ENCODE results near the gene DIAPH3.

DNA sequence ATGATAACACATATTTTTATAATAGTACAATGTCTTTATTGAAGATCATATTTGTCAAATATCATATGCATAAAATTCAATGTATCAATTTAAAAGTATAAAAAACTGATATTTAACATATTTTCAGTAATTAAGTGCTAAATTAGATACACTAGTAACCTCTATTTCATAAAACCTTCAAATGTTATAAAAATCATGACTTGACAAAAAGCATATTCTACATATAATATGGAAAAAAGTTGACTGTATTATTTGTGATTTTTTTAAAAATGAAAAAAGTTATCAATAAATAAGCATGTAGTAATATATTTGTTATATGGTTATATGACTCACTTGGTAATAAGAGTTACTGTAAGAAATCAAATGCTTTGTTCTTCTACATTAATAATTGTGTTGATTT lies 356.9 kb downstream of the DIAPH3 start:
- TF ChIP-seq, protein P1, sequence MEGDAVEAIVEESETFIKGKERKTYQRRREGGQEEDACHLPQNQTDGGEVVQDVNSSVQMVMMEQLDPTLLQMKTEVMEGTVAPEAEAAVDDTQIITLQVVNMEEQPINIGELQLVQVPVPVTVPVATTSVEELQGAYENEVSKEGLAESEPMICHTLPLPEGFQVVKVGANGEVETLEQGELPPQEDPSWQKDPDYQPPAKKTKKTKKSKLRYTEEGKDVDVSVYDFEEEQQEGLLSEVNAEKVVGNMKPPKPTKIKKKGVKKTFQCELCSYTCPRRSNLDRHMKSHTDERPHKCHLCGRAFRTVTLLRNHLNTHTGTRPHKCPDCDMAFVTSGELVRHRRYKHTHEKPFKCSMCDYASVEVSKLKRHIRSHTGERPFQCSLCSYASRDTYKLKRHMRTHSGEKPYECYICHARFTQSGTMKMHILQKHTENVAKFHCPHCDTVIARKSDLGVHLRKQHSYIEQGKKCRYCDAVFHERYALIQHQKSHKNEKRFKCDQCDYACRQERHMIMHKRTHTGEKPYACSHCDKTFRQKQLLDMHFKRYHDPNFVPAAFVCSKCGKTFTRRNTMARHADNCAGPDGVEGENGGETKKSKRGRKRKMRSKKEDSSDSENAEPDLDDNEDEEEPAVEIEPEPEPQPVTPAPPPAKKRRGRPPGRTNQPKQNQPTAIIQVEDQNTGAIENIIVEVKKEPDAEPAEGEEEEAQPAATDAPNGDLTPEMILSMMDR (IDR thresholded peaks at IDR 0.05; ENCODE audit: low read depth, low read length, poor library complexity, severe bottlenecking) = no peak
- no peak for TF ChIP-seq EZH2phosphoT487 (IDR thresholded peaks at IDR 0.05; ENCODE audit: borderline replicate concordance, low read length)

Measured in DOHH2 (cell line).